H9 (cell line): Measurements from ENCODE around the gene WFIKKN1. TPM values are rescaled to one million over a fixed set of nuclear protein-coding genes. Genes with fewer than 3 reads are reported as not detected.
A peak's percentile ranks its signal among the peaks of the same experiment; 100 is the strongest.

Experiments
- DNase-seq: peaks from one replicate; pipeline ENCODE4 v3.0.0-alpha.2; 2017
- H2AFZ ChIP-seq: one replicate; pipeline ENCODE4 v1.6.1; 2013; ENCODE audit warnings: mild to moderate bottlenecking, low read length, control low read depth, moderate library complexity
- H2AK5ac ChIP-seq: 2 replicates; pipeline ENCODE4 v1.6.1; 2013; ENCODE audit warnings: low read length, control low read depth, mixed read lengths; ENCODE audit not compliant: insufficient read length
- H2BK120ac ChIP-seq: one replicate; pipeline ENCODE4 v1.6.1; 2013; ENCODE audit warnings: low read depth, mild to moderate bottlenecking, low read length, control low read depth, inconsistent platforms; ENCODE audit not compliant: poor library complexity, severe bottlenecking
- H2BK12ac ChIP-seq: 2 replicates; pipeline ENCODE4 v1.6.1; 2013; ENCODE audit warnings: low read length, control low read depth, mixed read lengths, low read depth; ENCODE audit not compliant: insufficient read length
- H2BK15ac ChIP-seq: 2 replicates; pipeline ENCODE4 v1.6.1; 2013; ENCODE audit warnings: low read depth, low read length, control low read depth
- H2BK20ac ChIP-seq: one replicate; pipeline ENCODE4 v1.6.1; 2013; ENCODE audit warnings: low read depth, mild to moderate bottlenecking, low read length, control low read depth, inconsistent platforms; ENCODE audit not compliant: poor library complexity, severe bottlenecking
- H2BK5ac ChIP-seq: 2 replicates; pipeline ENCODE4 v1.6.1; 2013; ENCODE audit warnings: low read length, control low read depth, mixed read lengths; ENCODE audit not compliant: insufficient read length
- H3K14ac ChIP-seq: 2 replicates; pipeline ENCODE4 v1.6.1; 2013; ENCODE audit warnings: low read length, control low read depth; ENCODE audit not compliant: insufficient read depth
- H3K18ac ChIP-seq: 2 replicates; pipeline ENCODE4 v1.6.1; 2013; ENCODE audit warnings: low read depth, mild to moderate bottlenecking, mixed read lengths, low read length, control low read depth; ENCODE audit not compliant: insufficient read length
- H3K23ac ChIP-seq: 2 replicates; pipeline ENCODE4 v1.6.1; 2013; ENCODE audit warnings: low read length, control low read depth, mixed read lengths, low read depth; ENCODE audit not compliant: insufficient read length
- H3K23me2 ChIP-seq: 2 replicates; pipeline ENCODE4 v1.6.1; 2013; ENCODE audit warnings: low read depth, mild to moderate bottlenecking, mixed read lengths, low read length, control low read depth; ENCODE audit not compliant: insufficient read length, poor library complexity, severe bottlenecking
- H3K27ac ChIP-seq: 2 replicates; pipeline ENCODE4 v1.5.1; 2013; ENCODE audit warnings: low read length, control low read depth, mixed read lengths, low read depth; ENCODE audit not compliant: insufficient read length
- H3K27me3 ChIP-seq: 2 replicates; pipeline ENCODE4 v1.6.1; 2013; ENCODE audit warnings: low read length, control low read depth, inconsistent platforms; ENCODE audit not compliant: insufficient read depth
- H3K4ac ChIP-seq: 2 replicates; pipeline ENCODE4 v1.6.1; 2013; ENCODE audit warnings: low read depth, mild to moderate bottlenecking, control low read depth, inconsistent platforms, low read length, moderate library complexity
- H3K4me1 ChIP-seq: 2 replicates; pipeline ENCODE4 v1.6.1; 2013; ENCODE audit warnings: low read length, control low read depth, inconsistent platforms; ENCODE audit not compliant: insufficient read depth
- H3K4me2 ChIP-seq: 2 replicates; pipeline ENCODE4 v1.6.1; 2013; ENCODE audit warnings: low read length, control low read depth, mixed read lengths; ENCODE audit not compliant: insufficient read length, insufficient read depth
- H3K56ac ChIP-seq: 2 replicates; pipeline ENCODE4 v1.6.1; 2013; ENCODE audit warnings: low read depth, mild to moderate bottlenecking, mixed read lengths, low read length, control low read depth; ENCODE audit not compliant: insufficient read length
- H3K79me1 ChIP-seq: 2 replicates; pipeline ENCODE4 v1.6.1; 2013; ENCODE audit warnings: low read depth, mild to moderate bottlenecking, moderate library complexity, low read length, control low read depth, inconsistent platforms; ENCODE audit not compliant: insufficient read depth, poor library complexity, severe bottlenecking
- H3K79me2 ChIP-seq: 2 replicates; pipeline ENCODE4 v1.6.1; 2013; ENCODE audit warnings: low read length, control low read depth, inconsistent platforms; ENCODE audit not compliant: insufficient read depth
- H3K9ac ChIP-seq: 2 replicates; pipeline ENCODE4 v1.6.1; 2013; ENCODE audit warnings: low read length, control low read depth, mixed read lengths; ENCODE audit not compliant: insufficient read length; ENCODE audit errors: extremely low read depth
- H3K9me3 ChIP-seq: one replicate; pipeline ENCODE4 v1.6.1; 2013; ENCODE audit warnings: low read depth, low read length, inconsistent platforms; ENCODE audit not compliant: control insufficient read depth
- H3T11ph ChIP-seq: one replicate; pipeline ENCODE4 v1.6.1; 2013; ENCODE audit warnings: mild to moderate bottlenecking, low read length, control low read depth, inconsistent platforms
- H4K20me1 ChIP-seq: one replicate; pipeline ENCODE4 v1.6.1; 2013; ENCODE audit not compliant: control insufficient read depth, insufficient read length, insufficient read depth
- H4K5ac ChIP-seq: 2 replicates; pipeline ENCODE4 v1.6.1; 2013; ENCODE audit warnings: low read depth, mild to moderate bottlenecking, mixed read lengths, low read length, control low read depth; ENCODE audit not compliant: insufficient read length
- H4K8ac ChIP-seq: replicated peaks from 2 replicates; pipeline ENCODE4 v1.6.1; 2013; ENCODE audit warnings: low read length, control low read depth, mixed read lengths, low read depth; ENCODE audit not compliant: insufficient read length
- H4K91ac ChIP-seq: 2 replicates; pipeline ENCODE4 v1.6.1; 2013; ENCODE audit warnings: low read depth, mild to moderate bottlenecking, moderate library complexity, mixed read lengths, low read length, control low read depth; ENCODE audit not compliant: insufficient read length
- H3K27ac Mint-ChIP-seq, 3 experiments: 2 replicates in 2 of 3; 3 replicates in 1 of 3; pipeline ENCODE4 v1.8.0; 2020 to 2021; ENCODE audit warnings: mixed read lengths in 3 of 3, mild to moderate bottlenecking in 1 of 3, moderate library complexity in 1 of 3
- H3K27me3 Mint-ChIP-seq: 2 replicates; pipeline ENCODE4 v1.8.0; 2021; ENCODE audit warnings: low read depth, mild to moderate bottlenecking, moderate library complexity, mixed read lengths
- H3K36me3 Mint-ChIP-seq, 3 experiments: 2 replicates in 2 of 3; 3 replicates in 1 of 3; pipeline ENCODE4 v1.8.0; 2020 to 2021; ENCODE audit warnings: low read depth in 3 of 3, mixed read lengths in 3 of 3; ENCODE audit not compliant: insufficient read depth in 1 of 3
- H3K4me1 Mint-ChIP-seq, 2 experiments: 2 replicates each; pipeline ENCODE4 v1.8.0; 2020; ENCODE audit warnings: mixed read lengths in 2 of 2
- H3K4me3 Mint-ChIP-seq, 2 experiments: 2 replicates in 1 of 2; 3 replicates in 1 of 2; pipeline ENCODE4 v1.8.0; 2020 to 2021; ENCODE audit warnings: mild to moderate bottlenecking in 2 of 2, mixed read lengths in 2 of 2, moderate library complexity in 1 of 2
- H3K9me3 Mint-ChIP-seq, 2 experiments: 2 replicates in 1 of 2; 3 replicates in 1 of 2; pipeline ENCODE4 v1.8.0; 2020; ENCODE audit warnings: mild to moderate bottlenecking in 2 of 2, mixed read lengths in 2 of 2, moderate library complexity in 1 of 2
- WGBS: extraction: QIAGEN DNeasy Blood & Tissue Kit; methylation state at CpG from one replicate; pipeline ENCODE4 v1.1.7; 2013; ENCODE audit warnings: missing lambda C conversion rate, low lambda C conversion rate, mixed read lengths; ENCODE audit not compliant: insufficient read length; ENCODE audit errors: extremely low coverage; 5-methylcytosine and 5-hydroxymethylcytosine counted together
- total RNA-seq: library from RNA; stranded (reverse); gene quantifications from 2 replicates; pipeline ENCODE4 v1.2.1, GENCODE V29; 2021
- TF ChIP-seq, protein P1 (sequence below): fragments of 200-600 bp; sonication (generic); conservative IDR thresholded peaks from 3 replicates; pipeline ENCODE4 v1.8.0; 2021; ENCODE audit warnings: antibody characterized with exemption, mild to moderate bottlenecking

The WFIKKN1 gene
- total RNA-seq, 1 experiment from 2014 or later: 8.3 TPM

DNA sequence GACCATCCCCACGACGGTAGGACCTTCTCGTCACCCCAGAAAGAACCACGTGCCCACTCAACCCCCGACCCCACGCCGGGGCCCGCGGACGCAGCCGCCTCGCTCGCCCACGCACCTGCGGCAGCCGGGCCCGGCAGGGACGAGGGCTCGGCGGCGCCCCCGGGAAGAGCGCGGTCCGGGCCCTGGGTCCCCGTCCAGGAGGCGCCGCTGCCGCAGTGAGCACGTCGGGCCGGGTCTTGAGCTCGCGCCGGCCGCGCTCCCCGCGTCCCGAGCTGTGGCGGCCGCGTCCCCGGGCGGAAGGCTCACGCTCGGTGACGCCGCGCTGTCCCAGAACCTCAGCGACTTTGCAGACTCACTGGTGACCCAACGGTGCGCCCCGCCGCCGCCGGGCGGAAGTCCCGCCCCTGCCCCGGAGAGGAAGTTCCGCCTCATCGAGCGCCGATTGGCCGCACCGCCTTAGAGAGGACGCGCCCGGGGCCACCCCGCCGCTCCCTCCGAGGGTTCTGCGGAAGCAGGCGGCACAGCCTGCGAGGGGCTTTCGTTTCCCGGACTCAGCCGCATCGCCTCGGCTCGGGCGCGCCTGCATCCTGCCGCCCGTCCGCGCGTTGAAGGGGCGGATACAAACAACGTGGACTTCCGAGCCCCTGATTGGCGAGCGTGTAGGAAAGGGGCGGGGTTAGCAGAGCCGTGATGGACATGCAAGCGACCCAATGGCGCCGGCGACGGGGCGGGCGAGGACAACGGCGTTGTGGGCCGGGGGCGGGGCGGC lies 41.7 kb upstream of the WFIKKN1 start:
- Histone ChIP-seq H2BK5ac (no peak overlapping the region), H4K5ac (no peak overlapping the region), H2AK5ac (no peak overlapping the region), H2BK15ac (no peak overlapping the region), H2AFZ (no peak overlapping the region), H3T11ph (no peak overlapping the region), H3K79me1 (peaks cover 3% of the 10 kb centered on the region), H3K9me3 (no peaks in the 10 kb centered on the region), H3K27me3 (peaks cover 7% of the 10 kb centered on the region; the same call in 1 of the 2 replicates), H2BK12ac (no peak overlapping the region), H3K79me2 (no peaks in the 10 kb centered on the region; the same call in 1 of the 2 replicates), H3K56ac (no peak overlapping the region), H3K9ac (peak overlapping the region; percentile 78), H3K23ac (no peak overlapping the region), H4K8ac (no peak overlapping the region), H3K27ac (peak overlapping the region; percentile 14), H2BK120ac (no peak overlapping the region), H4K20me1 (no peaks in the 10 kb centered on the region), H3K23me2 (peaks cover 5% of the 10 kb centered on the region), H3K18ac (peak overlapping the region; percentile 99), H3K4me2 (peak overlapping the region; percentile 55), H3K4ac (no peak overlapping the region), H3K4me1 (no peaks in the 10 kb centered on the region), H4K91ac (no peak overlapping the region), H2BK20ac (no peak overlapping the region), H3K14ac (peak overlapping the region; percentile 99)
- Mint-ChIP-seq H3K27ac (peak overlapping the region; percentile 99 to 100 (median 100)), H3K27me3 (peaks cover 49% of the 10 kb centered on the region), H3K36me3 (peaks cover 0 to 12% (median 7%) of the 10 kb centered on the region in 3 experiments; a peak in 6 of 7 replicates), H3K4me3 (peak overlapping the region; percentile 94 to 99), H3K9me3 (0 out of 5 replicates have a peak, but pooled peaks cover 0 to 3% of the 10 kb centered on the region in 2 experiments), H3K4me1 (peaks cover 16 to 25% of the 10 kb centered on the region in 2 experiments)
- peak; percentile 96 for DNase-seq
- TF ChIP-seq, protein P1, sequence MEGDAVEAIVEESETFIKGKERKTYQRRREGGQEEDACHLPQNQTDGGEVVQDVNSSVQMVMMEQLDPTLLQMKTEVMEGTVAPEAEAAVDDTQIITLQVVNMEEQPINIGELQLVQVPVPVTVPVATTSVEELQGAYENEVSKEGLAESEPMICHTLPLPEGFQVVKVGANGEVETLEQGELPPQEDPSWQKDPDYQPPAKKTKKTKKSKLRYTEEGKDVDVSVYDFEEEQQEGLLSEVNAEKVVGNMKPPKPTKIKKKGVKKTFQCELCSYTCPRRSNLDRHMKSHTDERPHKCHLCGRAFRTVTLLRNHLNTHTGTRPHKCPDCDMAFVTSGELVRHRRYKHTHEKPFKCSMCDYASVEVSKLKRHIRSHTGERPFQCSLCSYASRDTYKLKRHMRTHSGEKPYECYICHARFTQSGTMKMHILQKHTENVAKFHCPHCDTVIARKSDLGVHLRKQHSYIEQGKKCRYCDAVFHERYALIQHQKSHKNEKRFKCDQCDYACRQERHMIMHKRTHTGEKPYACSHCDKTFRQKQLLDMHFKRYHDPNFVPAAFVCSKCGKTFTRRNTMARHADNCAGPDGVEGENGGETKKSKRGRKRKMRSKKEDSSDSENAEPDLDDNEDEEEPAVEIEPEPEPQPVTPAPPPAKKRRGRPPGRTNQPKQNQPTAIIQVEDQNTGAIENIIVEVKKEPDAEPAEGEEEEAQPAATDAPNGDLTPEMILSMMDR: no peak
- WGBS: no CpG with 5 or more reads among the region's 107 CpGs
